Adrenal gland (tissue), 12 donors: ENCODE results near the gene DEAF1. TPM values are rescaled to one million over a fixed set of nuclear protein-coding genes. Genes with fewer than 3 reads are reported as not detected.
A peak's percentile ranks its signal among the peaks of the same experiment; 100 is the strongest.

ENCODE experiments used
- DNase-seq, 7 donors: peaks; one replicate each; pipeline ENCODE4 v3.0.0-alpha.2; 2019 to 2020
- H3K27ac ChIP-seq, 5 donors: fragments of 200-600 bp; sonication (generic) in 4 of 5; 1 replicate in 3 of 5; 2 replicates in 2 of 5; pipeline versions ENCODE4 v1.5.1 to v1.8.0; 2016 to 2020; ENCODE audit warnings: mild to moderate bottlenecking in 1 of 5
- H3K27me3 ChIP-seq: fragments of 200-600 bp; 2 replicates; pipeline ENCODE4 v1.8.0; 2021
- H3K36me3 ChIP-seq, 2 donors: fragments of 200-600 bp; replicated peaks in 1 of 2; 1 replicate in 1 of 2; 2 replicates in 1 of 2; pipeline versions ENCODE4 v1.5.1 to v1.8.0; 2018 to 2022
- H3K4me1 ChIP-seq, 2 donors: fragments of 200-600 bp; replicated peaks in 1 of 2; 1 replicate in 1 of 2; 2 replicates in 1 of 2; pipeline versions ENCODE4 v1.5.1 to v1.8.0; 2018 to 2021
- H3K4me3 ChIP-seq, 4 donors: fragments of 200-600 bp; sonication (generic) in 3 of 4; one replicate each; pipeline ENCODE4 v1.5.1; 2016 to 2018
- H3K9me3 ChIP-seq, 3 donors: fragments of 200-600 bp; sonication (generic) in 1 of 3; replicated peaks in 1 of 3; 1 replicate in 2 of 3; 2 replicates in 1 of 3; pipeline versions ENCODE4 v1.5.1 to v1.8.0; 2016 to 2021
- CTCF ChIP-seq, 6 experiments: fragments of 450-650 bp in 4 of 6; fragments of 200-600 bp in 2 of 6; sonication (generic) in 1 of 6; IDR thresholded peaks; 1 replicate in 5 of 6; 2 replicates in 1 of 6; pipeline versions ENCODE4 v1.5.1 to v1.8.0; 2016 to 2021; ENCODE audit warnings: antibody characterized with exemption in 6 of 6, mild to moderate bottlenecking in 2 of 6, moderate library complexity in 1 of 6
- POLR2A ChIP-seq, 2 donors: fragments of 450-650 bp; IDR thresholded peaks; one replicate each; pipeline ENCODE4 v1.6.1; 2017; ENCODE audit warnings: antibody characterized with exemption in 2 of 2, mild to moderate bottlenecking in 2 of 2, moderate library complexity in 1 of 2
- WGBS, 4 donors: extraction: QIAGEN DNeasy Blood & Tissue Kit in 2 of 4; methylation state at CpG; one replicate each; pipeline versions ENCODE4 v1.1.5 to v1.1.7; 2013 to 2017; 5-methylcytosine and 5-hydroxymethylcytosine counted together
- intact Hi-C, 2 donors: fragments of 100-400 bp; cut with DNase I; formaldehyde crosslinking; loops; one replicate each; pipeline versions ENCODE4 v1.14.1 to v1.15.0; 2022 to 2023
- polyA plus RNA-seq, 3 donors: library from polyadenylated mRNA; stranded (reverse); fragments of 200-250 nt in 2 of 3; fragments of 350-450 nt in 1 of 3; fragmentation: Illumina TruSeq in 1 of 3; extraction: RNeasy Lipid Tissue Mini Kit (QIAGEN cat#74804) in 1 of 3; gene quantifications; one replicate each; pipeline ENCODE4 v1.2.3, GENCODE V29; 2013 to 2014
- total RNA-seq, 9 donors: library from RNA; depleted of rRNA in 4 of 9; stranded (reverse); fragments of >200 nt in 4 of 9; fragments of 120-200 nt in 1 of 9; fragmentation: NEBNext Ultra II Directional in 1 of 9; extraction: Animal tissue kit (Norgen Biotek cat#: 25700) in 1 of 9; gene quantifications; one replicate each; pipeline versions ENCODE4 v1.1.0 to v1.2.4, GENCODE V29; 2013 to 2023
- donor health status: healthy with polysubstance abuse.
- donor health status: Bipolar disorder and iron deficiency.
- donor health status: DM: yes; HTN: yes; CAD: no.
- donor health status: DM: no; HTN: no; CAD: no.
- donor health status: DM: no; HTN: no; CAD: no.
- donor health status: DM: yes; HTN: yes; CAD: no.

Gene DEAF1
- total and polyA plus RNA-seq, 12 donors = 20.6 to 131 (median 55.5) TPM

- intact Hi-C loops = no loop called here
- Histone ChIP-seq H3K4me3 (no peak overlapping the region), H3K27ac (no peak overlapping the region), H3K36me3 (peaks cover 0 to 67% of the 10 kb centered on the region in 2 donors), H3K4me1 (no peaks in the 10 kb centered on the region), H3K27me3 (no peaks in the 10 kb centered on the region), H3K9me3 (no peaks in the 10 kb centered on the region)
- WGBS, 4 donors = 82 to 91% (median 89%) methylated on average over 13 of the region's 13 CpGs
- DNase-seq = no peak
- TF ChIP-seq CTCF (IDR thresholded peaks at IDR 0.05) (no peak), POLR2A (IDR thresholded peaks at IDR 0.05) (no peak)
Measured at GRCh38 chr11:687751-688150, 7.3 kb downstream of the DEAF1 start.

GRCh38 chr11:686451-687243 is 8.4 kb downstream of the DEAF1 start:
- H3K27ac ChIP-seq = peak overlapping the region in 1 of 5 donors; percentile 55
- H3K36me3 ChIP-seq = peaks cover 0 to 77% of the 10 kb centered on the region in 2 donors
- 81 to 88% (median 85%) methylated on average over 25 to 30 of the region's 30 CpGs for WGBS, 4 donors
- H3K4me1 ChIP-seq = no peaks in the 10 kb centered on the region
- H3K27me3 ChIP-seq = no peaks in the 10 kb centered on the region
- intact Hi-C loops = no loop called here
- TF ChIP-seq POLR2A (IDR thresholded peaks at IDR 0.05) = no peak
- no peak for TF ChIP-seq CTCF (IDR thresholded peaks at IDR 0.05)
- no peaks in the 10 kb centered on the region for H3K9me3 ChIP-seq
- peak in 2 of 7 donors; percentile 33 to 38 for DNase-seq
- H3K4me3 ChIP-seq = no peak overlapping the region

- intact Hi-C loops = no loop called here
- Histone ChIP-seq H3K4me1 (peaks cover 4 to 14% of the 10 kb centered on the region in 2 donors), H3K27me3 (no peaks in the 10 kb centered on the region), H3K4me3 (no peak overlapping the region), H3K9me3 (no peaks in the 10 kb centered on the region), H3K36me3 (peaks cover 0 to 57% of the 10 kb centered on the region in 2 donors), H3K27ac (peak overlapping the region in 3 of 5 donors; percentile 47 to 76 (median 56))
- WGBS, 4 donors = 86 to 97% (median 91%) methylated on average over 6 to 13 of the region's 13 CpGs
- TF ChIP-seq POLR2A (IDR thresholded peaks at IDR 0.05) = no peak
- TF ChIP-seq CTCF (IDR thresholded peaks at IDR 0.05) = no peak
- no peak for DNase-seq
Measured at GRCh38 chr11:680970-681369, 14.1 kb downstream of the DEAF1 start.

GRCh38 chr11:680476-680875 is 14.5 kb downstream of the DEAF1 start:
- Histone ChIP-seq H3K27ac (peak overlapping the region in 3 of 5 donors; percentile 47 to 76 (median 56)), H3K9me3 (no peaks in the 10 kb centered on the region), H3K36me3 (peaks cover 0 to 52% of the 10 kb centered on the region in 2 donors), H3K4me1 (peaks cover 4 to 14% of the 10 kb centered on the region in 2 donors), H3K4me3 (no peak overlapping the region), H3K27me3 (no peaks in the 10 kb centered on the region)
- no peak for TF ChIP-seq CTCF (IDR thresholded peaks at IDR 0.05)
- peak in 1 of 2 donors; percentile 27 for TF ChIP-seq POLR2A (IDR thresholded peaks at IDR 0.05)
- 32 to 46% (median 38%) methylated on average over 8 to 19 of the region's 19 CpGs for WGBS, 4 donors
- intact Hi-C loops = no loop called here
- DNase-seq = peak; percentile 68 to 87 (median 83)
